GM18951 (cell line): ENCODE results near the gene USP40.

ENCODE experiments used
- POLR2A ChIP-seq: IDR thresholded peaks from 4 replicates; pipeline ENCODE4 v1.6.1; 2011; ENCODE audit warnings: mild to moderate bottlenecking; ENCODE audit not compliant: insufficient read length, insufficient read depth; ENCODE audit errors: extremely low read depth
- in situ Hi-C: fragments of 300-500 bp; cut with MboI; formaldehyde crosslinking; loops from one replicate; pipeline ENCODE4 v1.12.0; 2022; ENCODE audit warnings: low sequenced_read_pairs, mixed read lengths, inconsistent platforms; ENCODE audit not compliant: unreplicated experiment

USP40 gene

GRCh38 chr2:233572468-233572867, 5.9 kb upstream of the USP40 start:
- in situ Hi-C loops, result no loop called here
- TF ChIP-seq POLR2A, result no peak

- no peak for TF ChIP-seq POLR2A
- in situ Hi-C loops, result no loop called here
Measured at GRCh38 chr2:233571462-233571861, 4.9 kb upstream of the USP40 start.

GRCh38 chr2:233571001-233571400, 4.4 kb upstream of the USP40 start:
- in situ Hi-C loops, result no loop called here
- TF ChIP-seq POLR2A, result no peak

- in situ Hi-C loops, result no loop called here
- no peak for TF ChIP-seq POLR2A
Measured at GRCh38 chr2:233565685-233566140, 869 bp downstream of the USP40 start.

- in situ Hi-C loops, result no loop called here
Measured at GRCh38 chr2:233563663-233564430, 2.7 kb downstream of the USP40 start.

DNA sequence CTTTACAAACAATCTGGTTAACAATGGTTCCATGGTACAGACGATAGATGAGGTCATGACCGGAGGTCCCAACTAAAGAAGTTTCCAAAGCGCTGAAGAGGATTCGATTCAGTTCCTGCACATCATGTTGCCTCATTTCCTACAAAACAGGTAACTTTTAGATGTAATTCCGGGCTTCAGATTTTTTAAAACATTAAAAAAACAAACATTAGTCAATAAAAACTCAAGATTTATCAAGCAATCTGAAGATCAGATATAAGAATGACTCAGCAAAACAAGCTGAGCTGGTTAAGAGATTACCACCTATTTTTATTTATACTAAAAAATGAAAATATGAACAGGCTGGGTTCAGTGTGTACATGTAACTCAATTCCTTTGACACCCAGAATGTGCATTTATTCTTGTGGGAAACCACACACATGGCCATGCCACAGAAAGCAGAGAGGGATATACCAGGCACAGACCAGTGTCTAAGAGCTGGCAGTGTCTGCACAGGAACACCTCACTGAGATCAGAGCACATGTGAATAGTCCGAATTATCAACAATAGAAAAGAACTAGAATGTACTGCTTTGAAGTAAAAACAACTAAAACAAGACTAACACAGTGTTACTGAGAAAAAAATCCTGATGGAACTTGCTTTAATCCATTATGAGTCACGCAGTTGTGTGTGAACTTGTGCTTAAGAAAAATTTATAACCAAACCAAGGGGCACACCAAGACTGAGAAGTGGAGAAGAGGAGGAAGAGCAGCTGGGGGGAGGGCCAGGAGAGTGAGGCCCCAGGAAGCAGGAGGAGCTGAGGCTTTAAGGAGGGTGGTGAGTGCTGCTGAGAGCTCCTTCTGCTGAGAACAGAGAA, 9.5 kb downstream of the USP40 start:
- no peak for TF ChIP-seq POLR2A
- in situ Hi-C loops, result no loop called here

More at GRCh38 chr2:233563663-233564430, 2.7 kb downstream of the USP40 start:
- TF ChIP-seq POLR2A, result no peak

- in situ Hi-C loops, result no loop called here
- no peak for TF ChIP-seq POLR2A
Measured at GRCh38 chr2:233553366-233553765, 13.2 kb downstream of the USP40 start.

GRCh38 chr2:233551491-233551890, 15.1 kb downstream of the USP40 start:
- in situ Hi-C loops, result no loop called here
- TF ChIP-seq POLR2A, result no peak

- no peak for TF ChIP-seq POLR2A
- in situ Hi-C loops, result no loop called here
Measured at GRCh38 chr2:233546774-233547173, 19.8 kb downstream of the USP40 start.

DNA sequence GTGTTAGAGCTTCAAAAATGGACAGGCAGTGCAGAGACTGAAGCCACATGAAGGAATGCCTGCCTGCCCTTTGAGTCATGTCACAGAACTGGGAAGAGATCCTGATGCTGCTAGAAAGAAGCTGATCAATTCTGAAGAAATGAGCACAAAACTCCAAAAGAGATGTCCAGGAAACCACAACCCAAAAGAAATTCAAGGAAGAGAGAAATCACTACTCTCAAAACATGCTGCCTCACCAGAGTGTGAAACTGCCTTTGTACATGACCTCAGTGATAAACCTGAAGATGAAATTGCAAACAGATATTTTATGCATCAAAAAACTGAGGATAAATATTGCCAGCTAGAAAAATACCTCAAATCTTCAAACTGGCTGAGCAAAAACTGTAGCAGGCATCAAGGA, 20.5 kb downstream of the USP40 start:
- in situ Hi-C loops, result no loop called here
- no peak for TF ChIP-seq POLR2A

GRCh38 chr2:233544200-233544610, 22.4 kb downstream of the USP40 start:
- in situ Hi-C loops, result no loop called here

GRCh38 chr2:233542507-233542906, 24.1 kb downstream of the USP40 start:
- TF ChIP-seq POLR2A, result no peak
- in situ Hi-C loops, result no loop called here

More at GRCh38 chr2:233544200-233544610, 22.4 kb downstream of the USP40 start:
- no peak for TF ChIP-seq POLR2A

DNA sequence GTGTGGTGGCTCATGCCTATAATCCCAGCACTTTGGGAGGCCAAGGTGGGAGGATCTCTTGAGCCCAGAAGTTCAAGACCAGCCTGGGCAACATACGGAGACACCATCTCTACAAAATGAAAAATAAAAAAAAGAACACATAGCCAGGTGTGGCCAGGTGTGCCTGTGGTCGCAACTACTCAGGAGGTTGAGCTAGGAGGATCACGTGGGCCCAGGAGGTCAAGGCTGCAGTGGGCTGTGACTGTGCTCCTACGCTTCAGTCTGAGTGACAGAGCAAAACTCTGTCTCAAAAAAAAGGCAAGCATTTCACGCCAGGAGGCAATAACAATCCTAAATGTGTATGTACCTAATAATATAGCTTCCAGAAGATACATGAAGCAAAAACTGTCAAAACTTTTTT, 27.8 kb downstream of the USP40 start:
- TF ChIP-seq POLR2A, result no peak
- in situ Hi-C loops, result no loop called here
